Muscle layer of colon (tissue), 2 donors: ENCODE results near the gene PPP1R37.

Source experiments
- H3K27ac ChIP-seq: one replicate; pipeline ENCODE4 v1.7.0; 2013; ENCODE audit warnings: low read depth, mild to moderate bottlenecking, low read length, moderate library complexity
- H3K27me3 ChIP-seq, 2 donors: one replicate each; pipeline ENCODE4 v1.7.0; 2013; ENCODE audit warnings: low read length in 2 of 2, mild to moderate bottlenecking in 2 of 2; ENCODE audit not compliant: insufficient read depth in 2 of 2, control insufficient read depth in 1 of 2
- H3K36me3 ChIP-seq: one replicate; pipeline ENCODE4 v1.7.0; 2013; ENCODE audit warnings: mild to moderate bottlenecking, low read length; ENCODE audit not compliant: insufficient read depth
- H3K4me1 ChIP-seq: one replicate; pipeline ENCODE4 v1.7.0; 2013; ENCODE audit warnings: mild to moderate bottlenecking, low read length; ENCODE audit not compliant: insufficient read depth
- H3K4me3 ChIP-seq, 2 donors: one replicate each; pipeline ENCODE4 v1.7.0; 2013; ENCODE audit warnings: low read length in 2 of 2, low read depth in 1 of 2, mild to moderate bottlenecking in 1 of 2, moderate library complexity in 1 of 2
- H3K9ac ChIP-seq: one replicate; pipeline ENCODE4 v1.7.0; 2013; ENCODE audit warnings: low read length
- H3K9me3 ChIP-seq: one replicate; pipeline ENCODE4 v1.7.0; 2013; ENCODE audit warnings: mild to moderate bottlenecking, low read length
- donor health status: abdominal sarcoma.
- donor health status: Adenocarcinoma of cecum.

The PPP1R37 gene

DNA sequence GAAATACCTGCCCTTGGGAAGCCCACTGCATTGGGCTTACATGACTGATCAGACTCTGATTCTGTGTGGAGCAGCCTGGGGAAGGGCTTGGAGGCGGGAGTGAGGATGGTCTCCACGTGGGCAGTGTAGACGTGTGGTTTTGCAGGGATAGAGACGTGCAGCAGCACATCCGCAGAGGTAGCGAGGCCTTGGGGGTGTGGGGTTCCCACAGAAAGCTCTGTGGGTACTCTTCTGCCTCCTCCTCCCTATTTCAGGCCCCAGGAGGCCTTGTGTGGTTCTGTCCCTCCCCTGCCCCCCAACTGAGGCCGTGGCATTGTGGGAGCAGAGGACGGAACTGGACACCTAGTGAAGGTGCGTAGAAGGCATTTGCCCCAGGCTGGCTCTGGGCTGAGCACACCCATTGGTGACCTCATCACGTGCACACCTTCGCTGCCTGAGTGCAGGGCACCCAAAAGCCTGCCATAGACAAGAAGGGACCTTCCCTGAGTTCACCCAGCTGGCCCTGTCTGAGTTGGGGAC is 28.9 kb downstream of the PPP1R37 start:
- no peak overlapping the region for H3K9ac ChIP-seq
- H3K4me1 ChIP-seq = peaks cover 9% of the 10 kb centered on the region
- H3K9me3 ChIP-seq = no peaks in the 10 kb centered on the region
- no peaks in the 10 kb centered on the region for H3K27me3 ChIP-seq
- H3K4me3 ChIP-seq = no peak overlapping the region
- H3K36me3 ChIP-seq = no peaks in the 10 kb centered on the region
- H3K27ac ChIP-seq = no peak overlapping the region

DNA sequence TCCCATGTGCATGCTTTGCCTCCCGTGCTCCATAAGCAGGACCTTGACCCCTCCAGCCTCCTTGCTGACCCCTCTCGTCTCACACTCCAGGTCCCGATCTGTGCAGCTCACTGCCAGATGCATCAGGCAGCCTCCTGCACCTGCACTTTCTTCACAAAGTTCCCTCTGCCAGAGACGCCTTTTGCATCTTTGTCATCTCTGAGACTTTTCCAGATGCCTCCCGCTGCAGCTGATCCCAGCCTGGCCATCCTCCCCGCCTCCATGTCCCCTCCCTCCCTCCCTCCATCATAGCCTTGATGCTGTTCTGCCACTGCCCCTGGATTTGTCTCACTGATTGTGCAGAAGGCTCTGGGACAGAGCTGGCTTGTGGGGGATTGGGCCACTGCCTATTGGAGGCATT is 29.9 kb downstream of the PPP1R37 start:
- no peak overlapping the region for H3K27ac ChIP-seq
- no peaks in the 10 kb centered on the region for H3K27me3 ChIP-seq
- H3K36me3 ChIP-seq = no peaks in the 10 kb centered on the region
- H3K4me1 ChIP-seq = no peaks in the 10 kb centered on the region
- H3K4me3 ChIP-seq = no peak overlapping the region
- no peaks in the 10 kb centered on the region for H3K9me3 ChIP-seq
- no peak overlapping the region for H3K9ac ChIP-seq

DNA sequence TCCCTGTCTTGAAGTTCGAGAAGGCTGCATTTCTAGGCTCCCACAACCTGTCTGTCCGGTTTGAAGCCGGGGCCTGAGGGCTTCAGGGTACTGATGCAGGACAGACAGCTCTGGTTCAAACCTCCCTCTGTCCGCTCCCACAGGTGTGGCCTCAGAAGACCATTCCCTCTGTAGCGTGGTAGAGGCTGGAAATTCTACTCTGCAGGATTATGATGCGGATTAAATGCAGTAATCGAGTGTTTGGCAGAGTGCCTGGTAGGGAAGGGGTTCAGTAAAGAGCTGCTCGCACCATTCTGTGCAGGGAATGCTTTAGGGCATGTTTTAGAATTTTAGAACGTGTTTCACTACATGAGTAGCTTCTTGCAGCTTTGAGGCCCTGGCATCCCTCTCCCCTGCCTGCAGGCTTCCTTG is 30.5 kb downstream of the PPP1R37 start:
- Histone ChIP-seq H3K27ac (no peak overlapping the region), H3K9me3 (no peaks in the 10 kb centered on the region), H3K36me3 (no peaks in the 10 kb centered on the region), H3K9ac (no peak overlapping the region), H3K27me3 (no peaks in the 10 kb centered on the region), H3K4me1 (no peaks in the 10 kb centered on the region), H3K4me3 (no peak overlapping the region)

DNA sequence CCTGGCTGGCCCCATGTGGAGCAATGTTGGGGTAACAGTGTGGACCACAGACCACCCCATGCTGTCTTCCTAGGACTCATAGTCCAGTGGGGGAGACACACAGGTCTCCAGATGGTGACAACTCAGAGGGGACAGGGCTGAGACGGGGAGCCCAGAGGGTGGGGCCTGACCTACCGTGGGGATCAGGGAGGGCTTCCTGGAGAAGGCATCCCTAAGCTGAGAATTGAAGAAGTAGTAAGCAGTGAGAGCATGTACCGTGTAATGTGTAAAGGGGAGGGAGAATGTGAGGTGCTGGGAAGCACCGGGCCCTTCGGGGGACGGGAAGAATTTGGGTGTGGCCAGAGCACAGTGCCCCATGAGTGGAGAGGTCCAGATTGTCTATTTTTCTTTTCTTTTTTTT is 31.0 kb downstream of the PPP1R37 start:
- H3K9ac ChIP-seq = no peak overlapping the region
- H3K4me1 ChIP-seq = no peaks in the 10 kb centered on the region
- H3K27ac ChIP-seq = no peak overlapping the region

DNA sequence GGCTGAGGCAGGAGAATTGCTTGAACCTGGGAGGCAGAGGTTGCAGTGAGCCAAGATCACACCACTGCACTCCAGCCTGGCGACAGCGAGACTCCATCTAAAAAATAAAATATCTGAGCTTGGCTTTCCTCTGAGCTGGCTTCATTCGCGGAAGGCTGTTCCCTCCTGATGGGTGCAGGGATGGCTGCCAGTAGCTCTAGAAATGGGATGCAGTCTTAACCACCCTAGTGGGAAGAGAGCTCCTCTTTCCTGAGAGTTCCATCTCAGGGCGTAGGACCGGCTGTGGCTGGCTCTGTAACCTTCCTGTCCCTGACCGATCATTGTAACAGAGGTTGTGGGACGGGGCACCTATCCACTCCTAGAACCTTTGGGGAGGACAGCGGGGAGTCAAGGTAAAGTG is 32.4 kb downstream of the PPP1R37 start:
- H3K36me3 ChIP-seq = no peaks in the 10 kb centered on the region
- no peaks in the 10 kb centered on the region for H3K9me3 ChIP-seq
- no peak overlapping the region for H3K9ac ChIP-seq
- no peaks in the 10 kb centered on the region for H3K4me1 ChIP-seq
- H3K4me3 ChIP-seq = no peak overlapping the region
- H3K27ac ChIP-seq = no peak overlapping the region
- no peaks in the 10 kb centered on the region for H3K27me3 ChIP-seq

More for the DNA sequence above, 31.0 kb downstream of the PPP1R37 start:
- Histone ChIP-seq H3K4me3 (no peak overlapping the region), H3K9me3 (no peaks in the 10 kb centered on the region), H3K36me3 (no peaks in the 10 kb centered on the region), H3K27me3 (no peaks in the 10 kb centered on the region)

DNA sequence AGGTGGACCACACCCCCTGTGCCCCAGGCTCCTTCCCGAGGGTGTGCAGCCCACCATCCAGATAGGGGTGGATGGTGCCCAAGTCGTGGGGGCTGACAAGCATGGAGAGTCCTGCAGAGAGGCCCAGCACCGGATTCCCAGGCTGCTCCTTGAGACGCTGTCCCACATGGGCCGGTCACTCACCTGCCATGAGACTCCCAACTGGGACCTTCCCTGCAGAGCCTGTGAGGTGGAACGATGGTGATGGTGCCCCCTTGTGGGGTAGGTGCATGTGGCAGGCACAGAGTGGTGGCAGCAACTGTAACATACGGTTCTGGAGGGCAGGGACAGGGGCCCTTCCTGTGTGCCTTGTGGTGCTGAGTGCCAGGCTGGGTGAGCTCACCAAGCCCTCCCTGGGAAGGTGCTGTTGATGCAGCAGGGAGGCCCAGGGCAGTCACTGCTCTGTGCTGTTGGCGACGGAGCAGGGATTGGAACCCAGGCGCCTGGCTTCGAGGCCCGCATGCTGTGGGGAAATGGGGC is 33.1 kb downstream of the PPP1R37 start:
- Histone ChIP-seq H3K4me3 (no peak overlapping the region), H3K36me3 (no peaks in the 10 kb centered on the region), H3K27me3 (no peaks in the 10 kb centered on the region), H3K4me1 (no peaks in the 10 kb centered on the region), H3K9ac (no peak overlapping the region), H3K9me3 (no peaks in the 10 kb centered on the region), H3K27ac (no peak overlapping the region)

DNA sequence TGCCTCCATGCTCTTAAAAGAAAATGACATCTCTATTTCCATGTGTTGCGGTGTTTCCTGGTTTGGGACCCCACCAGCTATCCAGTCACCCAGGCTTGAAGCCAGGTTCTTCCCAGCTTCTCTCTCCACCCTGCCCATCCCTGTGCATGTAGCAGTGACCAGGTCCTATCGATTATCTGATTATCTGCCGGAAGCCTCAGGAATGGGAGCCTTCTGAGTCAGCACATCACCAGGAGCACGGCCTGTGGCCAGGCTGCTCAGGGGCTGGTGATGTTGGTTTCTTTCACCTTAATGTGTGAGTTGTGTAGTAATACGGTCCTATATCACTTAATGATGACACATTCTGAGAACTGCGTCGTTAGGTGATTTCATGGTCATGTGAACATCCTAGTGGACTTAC is 33.7 kb downstream of the PPP1R37 start:
- Histone ChIP-seq H3K27me3 (no peaks in the 10 kb centered on the region), H3K36me3 (no peaks in the 10 kb centered on the region), H3K9ac (no peak overlapping the region), H3K4me1 (no peaks in the 10 kb centered on the region), H3K4me3 (no peak overlapping the region), H3K27ac (no peak overlapping the region), H3K9me3 (no peaks in the 10 kb centered on the region)

DNA sequence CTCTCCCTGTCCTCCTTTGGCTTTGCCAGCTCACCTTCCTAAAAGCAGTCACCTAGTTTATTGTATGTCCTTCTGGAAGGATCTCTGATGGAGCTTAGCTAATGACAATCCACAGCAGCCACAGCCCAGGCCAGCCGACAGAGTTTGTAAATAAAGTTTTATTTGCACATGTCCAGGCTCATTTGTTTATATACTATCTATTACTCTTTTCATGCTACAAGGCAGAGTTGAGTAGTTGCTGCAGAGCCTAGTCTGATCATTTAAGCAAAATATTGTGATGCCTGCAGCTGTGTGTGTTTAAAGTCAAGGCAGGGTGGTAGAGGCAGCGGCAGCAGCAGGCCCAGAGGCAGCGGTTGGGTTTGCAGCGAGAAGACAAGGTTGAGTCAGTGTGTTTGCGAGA is 35.2 kb downstream of the PPP1R37 start:
- Histone ChIP-seq H3K4me3 (no peak overlapping the region), H3K4me1 (no peaks in the 10 kb centered on the region), H3K27ac (no peak overlapping the region)

DNA sequence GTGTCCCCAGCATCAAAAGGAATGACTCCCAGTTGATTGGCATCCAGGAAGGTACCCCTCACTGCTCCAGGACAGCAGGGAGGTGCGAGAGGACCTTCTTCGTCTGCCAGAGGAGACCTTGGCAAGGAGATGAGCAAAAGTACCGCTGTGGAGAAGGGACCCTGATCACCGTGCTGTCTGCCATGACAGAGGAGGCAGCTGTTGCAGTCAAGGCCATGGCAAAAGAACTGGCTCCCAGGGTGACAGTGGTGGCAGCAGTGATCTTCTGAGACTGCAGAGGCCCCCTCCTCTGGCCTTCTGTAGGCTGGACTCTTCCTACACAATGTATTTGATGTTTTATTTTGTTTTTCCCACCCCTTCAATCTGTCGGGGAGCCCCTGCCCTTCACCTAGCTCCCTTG is 35.8 kb downstream of the PPP1R37 start:
- Histone ChIP-seq H3K27me3 (no peaks in the 10 kb centered on the region), H3K36me3 (no peaks in the 10 kb centered on the region), H3K27ac (no peak overlapping the region), H3K4me1 (no peaks in the 10 kb centered on the region), H3K9me3 (no peaks in the 10 kb centered on the region), H3K9ac (no peak overlapping the region), H3K4me3 (no peak overlapping the region)

More for the DNA sequence above, 35.2 kb downstream of the PPP1R37 start:
- Histone ChIP-seq H3K9ac (no peak overlapping the region), H3K27me3 (no peaks in the 10 kb centered on the region), H3K36me3 (no peaks in the 10 kb centered on the region), H3K9me3 (no peaks in the 10 kb centered on the region)

DNA sequence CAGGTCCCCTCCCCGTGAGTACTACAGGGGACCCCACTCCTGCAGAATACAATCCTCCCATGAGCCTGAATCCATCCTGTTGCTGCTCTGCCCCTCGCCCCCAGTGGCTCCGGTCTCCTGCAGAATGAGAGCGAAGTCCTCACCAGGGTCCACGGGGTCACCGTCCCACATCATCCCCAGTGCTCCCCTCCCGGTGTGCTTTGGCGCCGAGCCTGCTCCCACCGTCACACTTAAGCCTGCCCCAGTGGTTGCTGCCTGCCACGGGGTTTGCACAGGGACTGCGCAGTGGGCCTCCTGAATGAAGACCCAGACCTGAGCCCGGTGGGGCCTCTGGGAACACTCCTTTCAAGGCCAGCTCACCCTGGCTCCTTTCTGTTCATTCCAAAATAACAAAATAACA is 37.3 kb downstream of the PPP1R37 start:
- no peak overlapping the region for H3K27ac ChIP-seq
- no peak overlapping the region for H3K9ac ChIP-seq
- no peaks in the 10 kb centered on the region for H3K27me3 ChIP-seq
- no peaks in the 10 kb centered on the region for H3K4me1 ChIP-seq
- H3K36me3 ChIP-seq = no peaks in the 10 kb centered on the region
- no peaks in the 10 kb centered on the region for H3K9me3 ChIP-seq
- no peak overlapping the region for H3K4me3 ChIP-seq

DNA sequence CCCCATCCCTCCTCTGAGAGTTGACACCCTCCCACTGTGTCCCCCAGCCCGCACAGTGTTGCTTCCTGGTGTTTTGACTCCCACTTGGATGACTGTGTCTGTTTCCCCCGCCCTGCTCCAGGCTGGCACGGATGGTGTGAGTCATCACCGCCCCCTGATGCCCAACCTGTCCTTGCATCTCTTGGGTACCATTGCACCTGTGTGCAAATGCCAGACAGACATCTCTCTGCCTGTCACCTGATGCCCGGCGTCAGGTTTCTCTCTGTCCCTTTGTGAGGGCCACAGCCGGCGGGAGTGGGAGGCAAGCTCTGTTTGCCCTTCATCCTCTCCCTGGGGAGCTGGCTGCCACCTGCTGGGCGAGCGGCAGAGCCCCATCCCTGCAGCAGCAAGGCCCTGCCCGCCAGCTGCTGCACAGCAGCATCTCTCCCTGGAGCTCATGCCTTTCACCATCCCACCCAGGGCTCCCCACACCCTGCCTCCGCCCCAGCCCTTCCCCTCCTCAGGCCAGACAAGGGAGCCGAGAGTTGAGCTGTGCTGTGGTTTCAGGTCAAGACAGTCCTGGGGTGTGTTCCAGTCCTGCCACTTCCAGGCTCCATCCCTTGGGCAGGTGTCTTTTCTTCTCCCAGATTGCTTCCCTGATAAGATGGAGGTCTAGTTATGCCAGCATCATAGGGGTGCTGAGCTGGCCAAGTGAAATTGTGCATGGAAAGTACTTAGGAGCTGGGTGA is 38.1 kb downstream of the PPP1R37 start:
- H3K9ac ChIP-seq = no peak overlapping the region
- H3K4me1 ChIP-seq = peaks cover 2% of the 10 kb centered on the region
- no peaks in the 10 kb centered on the region for H3K36me3 ChIP-seq

DNA sequence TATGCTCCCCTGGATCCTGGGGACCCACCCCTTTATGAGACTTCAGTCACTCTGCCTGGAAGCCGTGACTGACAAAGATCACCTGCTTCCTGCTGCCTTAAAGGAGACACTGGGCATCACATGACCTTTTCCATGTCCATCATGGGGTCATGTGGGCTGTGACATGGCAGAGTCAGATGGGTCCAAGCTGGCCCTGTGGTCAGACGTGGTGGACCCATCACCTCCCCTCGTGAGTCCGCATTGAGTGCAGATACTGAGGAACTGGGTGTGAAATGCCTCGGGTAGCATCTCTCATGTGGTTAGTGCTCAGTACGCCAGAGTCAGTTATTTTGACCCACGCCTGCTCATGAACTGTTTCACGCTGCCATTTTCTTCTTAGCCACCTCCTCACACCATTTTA is 40.7 kb downstream of the PPP1R37 start:
- Histone ChIP-seq H3K27ac (no peak overlapping the region), H3K9me3 (no peaks in the 10 kb centered on the region), H3K27me3 (no peaks in the 10 kb centered on the region), H3K36me3 (no peaks in the 10 kb centered on the region), H3K9ac (no peak overlapping the region), H3K4me3 (no peak overlapping the region), H3K4me1 (peaks cover 16% of the 10 kb centered on the region)

More for the DNA sequence above, 38.1 kb downstream of the PPP1R37 start:
- no peaks in the 10 kb centered on the region for H3K9me3 ChIP-seq
- no peak overlapping the region for H3K27ac ChIP-seq
- no peak overlapping the region for H3K4me3 ChIP-seq
- no peaks in the 10 kb centered on the region for H3K27me3 ChIP-seq
